HepG2 (cell line): ENCODE data around the gene SPATA13. TPM values are rescaled to one million over a fixed set of nuclear protein-coding genes. Genes with fewer than 3 reads are reported as not detected.

ENCODE experiments used
- ATAC-seq: fragments of 200-7000 bp; cut with Tn5 transposase; 3 replicates; pipeline ENCODE4 v1.9.1; 2020; ENCODE audit warnings: mild to moderate bottlenecking, moderate library complexity
- BruUV-seq: library from RNA; stranded (reverse); fragments of 400-500 nt; replicated peaks from 2 replicates; lab custom pipeline; 2021; lab: Mats Ljungman, UMichigan
- CTCF ChIA-PET: fragments of 300-600 bp; formaldehyde crosslinking; extraction: SDS; loops from one replicate; lab custom pipeline; 2021; ENCODE audit warnings: low total read pairs, inconsistent platforms, low intra/inter-chr PET ratio; lab: Yijun Ruan, JAX
- POLR2A ChIA-PET: fragments of 350-600 bp; sonication (Branson Sonifier 250); formaldehyde crosslinking; loops from one replicate; lab custom pipeline; 2020; ENCODE audit warnings: antibody characterized with exemption, inconsistent platforms; lab: Yijun Ruan, JAX
- DNase-seq: peaks from one replicate; pipeline ENCODE4 v3.0.0-alpha.2; 2015; ENCODE audit warnings: low spot score
- FAIRE-seq: peaks from 3 replicates; lab custom pipeline; 2011; peaks lifted over from hg19 to GRCh38; lab: Jason Lieb, UNC
- H2AFZ ChIP-seq: one replicate; pipeline ENCODE4 v1.6.1; 2011; ENCODE audit warnings: low read length, inconsistent platforms
- H3K27ac ChIP-seq: fragments of 300-600 bp; 3 replicates; pipeline ENCODE4 v1.8.0; 2011; ENCODE audit warnings: mixed run types, mild to moderate bottlenecking, mixed read lengths, low read length, inconsistent platforms; ENCODE audit not compliant: insufficient read depth; ENCODE audit errors: extremely low read length
- H3K27me3 ChIP-seq, 2 experiments: fragments of 200-600 bp in 1 of 2; 2 replicates in 1 of 2; 3 replicates in 1 of 2; pipeline versions ENCODE4 v1.6.0 to v1.8.0; 2011; ENCODE audit warnings: low read length in 2 of 2, mild to moderate bottlenecking in 2 of 2, moderate library complexity in 2 of 2, inconsistent platforms in 1 of 2; ENCODE audit not compliant: insufficient read depth in 2 of 2, control insufficient read depth in 1 of 2
- H3K36me3 ChIP-seq, 2 experiments: fragments of 200-600 bp in 1 of 2; replicated peaks in 1 of 2; 2 replicates in 1 of 2; 3 replicates in 1 of 2; pipeline versions ENCODE4 v1.5.1 to v1.8.0; 2011; ENCODE audit warnings: low read length in 2 of 2, inconsistent platforms in 1 of 2; ENCODE audit not compliant: insufficient read depth in 2 of 2, control insufficient read depth in 1 of 2
- H3K4me1 ChIP-seq: 2 replicates; pipeline ENCODE4 v1.5.1; 2012; ENCODE audit warnings: low read length, inconsistent platforms; ENCODE audit not compliant: insufficient read depth
- H3K4me2 ChIP-seq: 2 replicates; pipeline ENCODE4 v1.6.0; 2011; ENCODE audit warnings: low read depth, low read length, inconsistent platforms
- H3K4me3 ChIP-seq, 3 experiments: fragments of 200-600 bp in 1 of 3; sonication (generic), shearing (Covaris generic) in 1 of 3; replicated peaks in 1 of 3; 2 replicates each; pipeline ENCODE4 v1.5.1; 2011 to 2016; ENCODE audit warnings: low read length in 3 of 3, inconsistent platforms in 2 of 3, low read depth in 2 of 3, mild to moderate bottlenecking in 2 of 3, control low read depth in 1 of 3, mixed read lengths in 1 of 3; ENCODE audit not compliant: insufficient read depth in 1 of 3
- H3K79me2 ChIP-seq: one replicate; pipeline ENCODE4 v1.6.1; 2011; ENCODE audit warnings: low read length, inconsistent platforms; ENCODE audit not compliant: insufficient read depth
- H3K9ac ChIP-seq: 2 replicates; pipeline ENCODE4 v1.6.0; 2011; ENCODE audit warnings: mild to moderate bottlenecking, low read depth, low read length, inconsistent platforms; ENCODE audit not compliant: insufficient read depth
- H3K9me3 ChIP-seq: 2 replicates; pipeline ENCODE4 v1.5.1; 2012; ENCODE audit warnings: mild to moderate bottlenecking, low read length
- H4K20me1 ChIP-seq: 2 replicates; pipeline ENCODE4 v1.6.0; 2011; ENCODE audit warnings: inconsistent platforms, mild to moderate bottlenecking, low read length, moderate library complexity; ENCODE audit not compliant: insufficient read depth
- ELF3 ChIP-seq: IDR thresholded peaks from 2 replicates; pipeline ENCODE4 v1.6.1; 2016; ENCODE audit warnings: missing genetic modification reagents, missing compliant biosample characterization
- GMEB2 ChIP-seq: IDR thresholded peaks from 2 replicates; pipeline ENCODE4 v1.6.1; 2016; ENCODE audit warnings: missing biosample characterization, missing genetic modification reagents, low read depth
- HIVEP1 ChIP-seq: sonication (generic); formaldehyde crosslinking; IDR thresholded peaks from 2 replicates; pipeline ENCODE4 v1.4.0; 2020; ENCODE audit warnings: mild to moderate bottlenecking, missing genetic modification reagents
- PCBP2 ChIP-seq: fragments of 200-400 bp; formaldehyde crosslinking; optimal IDR thresholded peaks from 2 replicates; pipeline ENCODE3; 2018; ENCODE audit warnings: low read length, low read depth; ENCODE audit not compliant: poor library complexity, severe bottlenecking
- ZBTB8A ChIP-seq: sonication (generic); formaldehyde crosslinking; IDR thresholded peaks from 2 replicates; pipeline ENCODE4 v1.4.0; 2020; ENCODE audit warnings: mild to moderate bottlenecking, low read depth, missing genetic modification reagents, borderline replicate concordance
- ZFP37 ChIP-seq: sonication (generic); formaldehyde crosslinking; IDR thresholded peaks from 2 replicates; pipeline ENCODE4 v1.4.0; 2020; ENCODE audit warnings: missing genetic modification reagents, borderline replicate concordance
- ZNF224 ChIP-seq: sonication (generic); formaldehyde crosslinking; IDR thresholded peaks from 2 replicates; pipeline ENCODE4 v1.5.0; 2020; ENCODE audit warnings: mild to moderate bottlenecking, missing genetic modification reagents
- ZNF30 ChIP-seq: sonication (generic); formaldehyde crosslinking; IDR thresholded peaks from 2 replicates; pipeline ENCODE4 v1.5.0; 2020; ENCODE audit warnings: mild to moderate bottlenecking, missing genetic modification reagents
- WGBS: methylation state at CpG from one replicate; pipeline ENCODE4 v1.1.6; 2017; ENCODE audit warnings: low lambda C conversion rate; 5-methylcytosine and 5-hydroxymethylcytosine counted together
- in situ Hi-C: cut with HindIII; loops from 2 replicates; pipeline ENCODE4 v1.10.0; 2017; ENCODE audit warnings: low pct_unique_long_range_greater_than_20kb; ENCODE audit not compliant: extremely low pct_ligation_motif_present
- intact Hi-C: fragments of 100-400 bp; cut with micrococcal nuclease; formaldehyde crosslinking; loops from one replicate; pipeline ENCODE4 v1.10.0; 2022; ENCODE audit not compliant: unreplicated experiment
- polyA plus RNA-seq, 8 experiments: library from polyadenylated mRNA; depleted of rRNA in 3 of 8; stranded (reverse) in 7 of 8; unstranded in 1 of 8; fragments of >200 nt; fragmentation: Illumina TruSeq in 4 of 8; extraction: Trizol in 4 of 8; gene quantifications; 2 replicates each; pipeline versions ENCODE4 v1.2.1 to v1.2.3, GENCODE V29; 2011 to 2016; ENCODE audit warnings: low read depth in 4 of 8, missing spikeins in 1 of 8, mixed read lengths in 1 of 8; ENCODE audit not compliant: insufficient read depth in 1 of 8
- total RNA-seq, 5 experiments: library from RNA; depleted of rRNA; stranded (reverse); fragments of >200 nt; fragmentation: Illumina TruSeq; extraction: Trizol; gene quantifications; 2 replicates each; pipeline ENCODE4 v1.2.3, GENCODE V29; 2016; ENCODE audit warnings: low read depth in 1 of 5

The SPATA13 gene
- total and polyA plus RNA-seq, 2 of the 13 experiments (the other 11 are each of a cell fraction or from before 2014, with no cell fraction given) = 11.3 to 14.2 TPM

- WGBS = 90% methylated on average over 2 of the region's 2 CpGs
- no peak overlapping the region for H3K27ac ChIP-seq
These were observed 6.0 kb downstream of the SPATA13 start for GRCh38 chr13:24166561-24166960.

GRCh38 chr13:24167666-24168391, 7.3 kb downstream of the SPATA13 start:
- H3K4me1 ChIP-seq = peaks cover 16% of the 10 kb centered on the region
- no peak overlapping the region for H3K27ac ChIP-seq
- WGBS = 97% methylated on average over 6 of the region's 6 CpGs
- H2AFZ ChIP-seq = no peak overlapping the region
- BruUV-seq = no TSS peak
- intact Hi-C loops = no loop called here
- peaks cover 20 to 51% of the 10 kb centered on the region in 2 experiments for H3K36me3 ChIP-seq
- TF ChIP-seq ZNF224 (CRISPR knock-in tag) = no peak
- TF ChIP-seq, all 625 proteins: peak for 0
- Histone ChIP-seq H3K4me3 (no peak overlapping the region), H3K9me3 (no peaks in the 10 kb centered on the region), H3K4me2 (no peak overlapping the region), H3K27me3 (no peaks in the 10 kb centered on the region), H4K20me1 (peaks cover 26% of the 10 kb centered on the region; the same call in 1 of the 2 replicates), H3K9ac (no peak overlapping the region), H3K79me2 (peaks cover 67% of the 10 kb centered on the region)
- in situ Hi-C loops = no loop called here
- ChIA-PET CTCF (no interaction called here), POLR2A (no interaction called here)
- no peak for FAIRE-seq
- DNase-seq = no peak
- ATAC-seq = no peak

More at GRCh38 chr13:24166561-24166960, 6.0 kb downstream of the SPATA13 start:
- no peak for TF ChIP-seq ELF3 (CRISPR knock-in tag)
- no peak for TF ChIP-seq PCBP2
- no peak for TF ChIP-seq ZBTB8A (CRISPR knock-in tag)
- no peak for TF ChIP-seq ZNF30 (CRISPR knock-in tag)
- no peak for TF ChIP-seq HIVEP1 (CRISPR knock-in tag)
- TF ChIP-seq GMEB2 (CRISPR knock-in tag) = no peak
- TF ChIP-seq ZFP37 = no peak
- TF ChIP-seq, all 625 proteins: peak for 0
- in situ Hi-C loops (no loop called here), intact Hi-C loops (no loop called here)
- ChIA-PET POLR2A (no interaction called here), CTCF (no interaction called here)
- peaks cover 29% of the 10 kb centered on the region for H3K4me1 ChIP-seq
- H3K9ac ChIP-seq = no peak overlapping the region
- no peaks in the 10 kb centered on the region for H3K9me3 ChIP-seq
- peaks cover 37% of the 10 kb centered on the region for H4K20me1 ChIP-seq
- no peak overlapping the region for H2AFZ ChIP-seq
- no peaks in the 10 kb centered on the region; a peak in 1 of 5 replicates for H3K27me3 ChIP-seq
- BruUV-seq = no TSS peak
- H3K4me3 ChIP-seq = no peak overlapping the region
- peaks cover 20 to 50% of the 10 kb centered on the region in 2 experiments for H3K36me3 ChIP-seq
- ATAC-seq (no peak), DNase-seq (no peak), FAIRE-seq (no peak)
- peaks cover 68% of the 10 kb centered on the region for H3K79me2 ChIP-seq
- H3K4me2 ChIP-seq = no peak overlapping the region
